H9 (cell line): ENCODE results near the gene ZFP28. TPM values are rescaled to one million over a fixed set of nuclear protein-coding genes. Genes with fewer than 3 reads are reported as not detected.

Source experiments
- DNase-seq: peaks from one replicate; pipeline ENCODE4 v3.0.0-alpha.2; 2017
- H2AFZ ChIP-seq: one replicate; pipeline ENCODE4 v1.6.1; 2013; ENCODE audit warnings: mild to moderate bottlenecking, low read length, control low read depth, moderate library complexity
- H2AK5ac ChIP-seq: 2 replicates; pipeline ENCODE4 v1.6.1; 2013; ENCODE audit warnings: low read length, control low read depth, mixed read lengths; ENCODE audit not compliant: insufficient read length
- H2BK120ac ChIP-seq: one replicate; pipeline ENCODE4 v1.6.1; 2013; ENCODE audit warnings: low read depth, mild to moderate bottlenecking, low read length, control low read depth, inconsistent platforms; ENCODE audit not compliant: poor library complexity, severe bottlenecking
- H2BK12ac ChIP-seq: 2 replicates; pipeline ENCODE4 v1.6.1; 2013; ENCODE audit warnings: low read length, control low read depth, mixed read lengths, low read depth; ENCODE audit not compliant: insufficient read length
- H2BK15ac ChIP-seq: 2 replicates; pipeline ENCODE4 v1.6.1; 2013; ENCODE audit warnings: low read depth, low read length, control low read depth
- H2BK20ac ChIP-seq: one replicate; pipeline ENCODE4 v1.6.1; 2013; ENCODE audit warnings: low read depth, mild to moderate bottlenecking, low read length, control low read depth, inconsistent platforms; ENCODE audit not compliant: poor library complexity, severe bottlenecking
- H2BK5ac ChIP-seq: 2 replicates; pipeline ENCODE4 v1.6.1; 2013; ENCODE audit warnings: low read length, control low read depth, mixed read lengths; ENCODE audit not compliant: insufficient read length
- H3K14ac ChIP-seq: 2 replicates; pipeline ENCODE4 v1.6.1; 2013; ENCODE audit warnings: low read length, control low read depth; ENCODE audit not compliant: insufficient read depth
- H3K18ac ChIP-seq: 2 replicates; pipeline ENCODE4 v1.6.1; 2013; ENCODE audit warnings: low read depth, mild to moderate bottlenecking, mixed read lengths, low read length, control low read depth; ENCODE audit not compliant: insufficient read length
- H3K23ac ChIP-seq: 2 replicates; pipeline ENCODE4 v1.6.1; 2013; ENCODE audit warnings: low read length, control low read depth, mixed read lengths, low read depth; ENCODE audit not compliant: insufficient read length
- H3K23me2 ChIP-seq: 2 replicates; pipeline ENCODE4 v1.6.1; 2013; ENCODE audit warnings: low read depth, mild to moderate bottlenecking, mixed read lengths, low read length, control low read depth; ENCODE audit not compliant: insufficient read length, poor library complexity, severe bottlenecking
- H3K27ac ChIP-seq: 2 replicates; pipeline ENCODE4 v1.5.1; 2013; ENCODE audit warnings: low read length, control low read depth, mixed read lengths, low read depth; ENCODE audit not compliant: insufficient read length
- H3K27me3 ChIP-seq: 2 replicates; pipeline ENCODE4 v1.6.1; 2013; ENCODE audit warnings: low read length, control low read depth, inconsistent platforms; ENCODE audit not compliant: insufficient read depth
- H3K4ac ChIP-seq: 2 replicates; pipeline ENCODE4 v1.6.1; 2013; ENCODE audit warnings: low read depth, mild to moderate bottlenecking, control low read depth, inconsistent platforms, low read length, moderate library complexity
- H3K4me1 ChIP-seq: 2 replicates; pipeline ENCODE4 v1.6.1; 2013; ENCODE audit warnings: low read length, control low read depth, inconsistent platforms; ENCODE audit not compliant: insufficient read depth
- H3K4me2 ChIP-seq: 2 replicates; pipeline ENCODE4 v1.6.1; 2013; ENCODE audit warnings: low read length, control low read depth, mixed read lengths; ENCODE audit not compliant: insufficient read length, insufficient read depth
- H3K56ac ChIP-seq: 2 replicates; pipeline ENCODE4 v1.6.1; 2013; ENCODE audit warnings: low read depth, mild to moderate bottlenecking, mixed read lengths, low read length, control low read depth; ENCODE audit not compliant: insufficient read length
- H3K79me1 ChIP-seq: 2 replicates; pipeline ENCODE4 v1.6.1; 2013; ENCODE audit warnings: low read depth, mild to moderate bottlenecking, moderate library complexity, low read length, control low read depth, inconsistent platforms; ENCODE audit not compliant: insufficient read depth, poor library complexity, severe bottlenecking
- H3K79me2 ChIP-seq: 2 replicates; pipeline ENCODE4 v1.6.1; 2013; ENCODE audit warnings: low read length, control low read depth, inconsistent platforms; ENCODE audit not compliant: insufficient read depth
- H3K9ac ChIP-seq: 2 replicates; pipeline ENCODE4 v1.6.1; 2013; ENCODE audit warnings: low read length, control low read depth, mixed read lengths; ENCODE audit not compliant: insufficient read length; ENCODE audit errors: extremely low read depth
- H3K9me3 ChIP-seq: one replicate; pipeline ENCODE4 v1.6.1; 2013; ENCODE audit warnings: low read depth, low read length, inconsistent platforms; ENCODE audit not compliant: control insufficient read depth
- H3T11ph ChIP-seq: one replicate; pipeline ENCODE4 v1.6.1; 2013; ENCODE audit warnings: mild to moderate bottlenecking, low read length, control low read depth, inconsistent platforms
- H4K20me1 ChIP-seq: one replicate; pipeline ENCODE4 v1.6.1; 2013; ENCODE audit not compliant: control insufficient read depth, insufficient read length, insufficient read depth
- H4K5ac ChIP-seq: 2 replicates; pipeline ENCODE4 v1.6.1; 2013; ENCODE audit warnings: low read depth, mild to moderate bottlenecking, mixed read lengths, low read length, control low read depth; ENCODE audit not compliant: insufficient read length
- H4K8ac ChIP-seq: replicated peaks from 2 replicates; pipeline ENCODE4 v1.6.1; 2013; ENCODE audit warnings: low read length, control low read depth, mixed read lengths, low read depth; ENCODE audit not compliant: insufficient read length
- H4K91ac ChIP-seq: 2 replicates; pipeline ENCODE4 v1.6.1; 2013; ENCODE audit warnings: low read depth, mild to moderate bottlenecking, moderate library complexity, mixed read lengths, low read length, control low read depth; ENCODE audit not compliant: insufficient read length
- H3K27ac Mint-ChIP-seq, 3 experiments: 2 replicates in 2 of 3; 3 replicates in 1 of 3; pipeline ENCODE4 v1.8.0; 2020 to 2021; ENCODE audit warnings: mixed read lengths in 3 of 3, mild to moderate bottlenecking in 1 of 3, moderate library complexity in 1 of 3
- H3K27me3 Mint-ChIP-seq: 2 replicates; pipeline ENCODE4 v1.8.0; 2021; ENCODE audit warnings: low read depth, mild to moderate bottlenecking, moderate library complexity, mixed read lengths
- H3K36me3 Mint-ChIP-seq, 3 experiments: 2 replicates in 2 of 3; 3 replicates in 1 of 3; pipeline ENCODE4 v1.8.0; 2020 to 2021; ENCODE audit warnings: low read depth in 3 of 3, mixed read lengths in 3 of 3; ENCODE audit not compliant: insufficient read depth in 1 of 3
- H3K4me1 Mint-ChIP-seq, 2 experiments: 2 replicates each; pipeline ENCODE4 v1.8.0; 2020; ENCODE audit warnings: mixed read lengths in 2 of 2
- H3K4me3 Mint-ChIP-seq, 2 experiments: 2 replicates in 1 of 2; 3 replicates in 1 of 2; pipeline ENCODE4 v1.8.0; 2020 to 2021; ENCODE audit warnings: mild to moderate bottlenecking in 2 of 2, mixed read lengths in 2 of 2, moderate library complexity in 1 of 2
- H3K9me3 Mint-ChIP-seq, 2 experiments: 2 replicates in 1 of 2; 3 replicates in 1 of 2; pipeline ENCODE4 v1.8.0; 2020; ENCODE audit warnings: mild to moderate bottlenecking in 2 of 2, mixed read lengths in 2 of 2, moderate library complexity in 1 of 2
- WGBS: extraction: QIAGEN DNeasy Blood & Tissue Kit; methylation state at CpG from one replicate; pipeline ENCODE4 v1.1.7; 2013; ENCODE audit warnings: missing lambda C conversion rate, low lambda C conversion rate, mixed read lengths; ENCODE audit not compliant: insufficient read length; ENCODE audit errors: extremely low coverage; 5-methylcytosine and 5-hydroxymethylcytosine counted together
- total RNA-seq: library from RNA; stranded (reverse); gene quantifications from 2 replicates; pipeline ENCODE4 v1.2.1, GENCODE V29; 2021
- TF ChIP-seq, protein P1 (sequence below): fragments of 200-600 bp; sonication (generic); conservative IDR thresholded peaks from 3 replicates; pipeline ENCODE4 v1.8.0; 2021; ENCODE audit warnings: antibody characterized with exemption, mild to moderate bottlenecking

ZFP28 gene
- total RNA-seq, 1 experiment from 2014 or later, result 3.8 TPM

DNA sequence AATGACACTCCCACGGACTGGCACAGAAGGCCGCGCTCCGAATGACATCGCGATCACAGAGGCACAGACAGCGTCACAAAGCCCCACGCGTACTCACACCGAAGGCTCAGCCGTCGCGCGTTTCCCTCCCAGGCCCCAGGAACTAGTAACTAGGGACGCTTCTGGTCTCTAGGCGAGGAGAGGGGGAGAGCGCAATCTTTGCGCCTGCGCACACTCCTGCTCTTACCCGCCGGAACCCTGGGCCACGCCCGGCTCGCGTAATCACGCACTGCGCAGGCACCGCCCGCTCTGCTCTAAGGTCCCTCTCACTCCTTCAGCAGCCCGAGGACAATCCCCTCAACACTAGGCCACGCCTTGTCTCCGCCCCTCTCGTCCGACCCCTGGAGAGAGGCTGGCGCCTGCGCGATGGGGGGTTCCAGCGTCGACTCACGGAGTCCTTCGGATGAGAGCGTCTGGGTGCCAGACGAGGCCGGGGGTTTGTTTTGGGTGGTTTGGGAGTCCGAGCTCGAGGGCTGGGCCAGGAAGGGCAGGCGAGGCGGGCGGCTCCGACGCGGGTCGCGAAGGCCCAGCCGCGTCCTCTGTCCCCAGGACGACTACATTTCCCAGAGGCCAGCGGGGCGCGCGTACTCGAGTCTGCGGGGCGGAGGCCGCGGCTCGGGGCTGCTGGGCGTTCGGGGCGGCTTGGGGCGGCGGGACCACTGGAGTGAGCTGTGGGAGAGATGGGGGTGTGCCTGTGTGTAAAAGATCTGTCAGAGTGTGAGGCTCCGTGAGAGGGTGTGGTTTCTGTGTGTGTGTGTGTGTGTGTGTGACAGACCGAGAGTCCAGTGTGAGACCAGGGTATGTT is 31.1 kb upstream of the ZFP28 start, which contains the start of gene ZNF471:
ZNF471 (plus strand) TSS at position 410 of the 844 bp plus-strand sequence. CDS start 3,717 bp downstream, outside the sequence.
- H3K4me1 ChIP-seq, result no peaks in the 10 kb centered on the region; the same call in 1 of the 2 replicates
- peak within 1 kb of the TSS; percentile 68 for H3K9ac ChIP-seq
- peak; percentile 94 for DNase-seq
- H2BK120ac ChIP-seq, result no peak within 1 kb of the TSS
- WGBS, result no CpG with 5 or more reads among the region's 74 CpGs
- H2BK15ac ChIP-seq, result no peak within 1 kb of the TSS
- no peak within 1 kb of the TSS for H3K23ac ChIP-seq
- Mint-ChIP-seq H3K27ac (no peak within 1 kb of the TSS; a peak in 1 of 7 replicates), H3K36me3 (peaks cover 2 to 19% (median 7%) of the 10 kb centered on the region in 3 experiments; a peak in 6 of 7 replicates), H3K4me3 (no peak within 1 kb of the TSS; a peak in 1 of 5 replicates), H3K9me3 (peaks cover 33 to 57% of the 10 kb centered on the region in 2 experiments), H3K4me1 (no peaks in the 10 kb centered on the region), H3K27me3 (peaks cover 3% of the 10 kb centered on the region; the same call in 1 of the 2 replicates)
- H2AFZ ChIP-seq, result no peak within 1 kb of the TSS
- H4K5ac ChIP-seq, result no peak within 1 kb of the TSS
- H3K56ac ChIP-seq, result peak within 1 kb of the TSS; percentile 37
- no peaks in the 10 kb centered on the region for H3K23me2 ChIP-seq
- H4K8ac ChIP-seq, result peak within 1 kb of the TSS; percentile 61
- H2AK5ac ChIP-seq, result no peak within 1 kb of the TSS
- H3K4ac ChIP-seq, result no peak within 1 kb of the TSS
- no peak within 1 kb of the TSS; the same call in 1 of the 2 replicates for H3K14ac ChIP-seq
- no peaks in the 10 kb centered on the region for H3K79me2 ChIP-seq
- TF ChIP-seq, protein P1, sequence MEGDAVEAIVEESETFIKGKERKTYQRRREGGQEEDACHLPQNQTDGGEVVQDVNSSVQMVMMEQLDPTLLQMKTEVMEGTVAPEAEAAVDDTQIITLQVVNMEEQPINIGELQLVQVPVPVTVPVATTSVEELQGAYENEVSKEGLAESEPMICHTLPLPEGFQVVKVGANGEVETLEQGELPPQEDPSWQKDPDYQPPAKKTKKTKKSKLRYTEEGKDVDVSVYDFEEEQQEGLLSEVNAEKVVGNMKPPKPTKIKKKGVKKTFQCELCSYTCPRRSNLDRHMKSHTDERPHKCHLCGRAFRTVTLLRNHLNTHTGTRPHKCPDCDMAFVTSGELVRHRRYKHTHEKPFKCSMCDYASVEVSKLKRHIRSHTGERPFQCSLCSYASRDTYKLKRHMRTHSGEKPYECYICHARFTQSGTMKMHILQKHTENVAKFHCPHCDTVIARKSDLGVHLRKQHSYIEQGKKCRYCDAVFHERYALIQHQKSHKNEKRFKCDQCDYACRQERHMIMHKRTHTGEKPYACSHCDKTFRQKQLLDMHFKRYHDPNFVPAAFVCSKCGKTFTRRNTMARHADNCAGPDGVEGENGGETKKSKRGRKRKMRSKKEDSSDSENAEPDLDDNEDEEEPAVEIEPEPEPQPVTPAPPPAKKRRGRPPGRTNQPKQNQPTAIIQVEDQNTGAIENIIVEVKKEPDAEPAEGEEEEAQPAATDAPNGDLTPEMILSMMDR, result no peak
- no peak within 1 kb of the TSS for H3K27ac ChIP-seq
- H3K79me1 ChIP-seq, result no peaks in the 10 kb centered on the region
- no peak within 1 kb of the TSS for H2BK12ac ChIP-seq
- H4K20me1 ChIP-seq, result no peaks in the 10 kb centered on the region
- no peak within 1 kb of the TSS for H3K18ac ChIP-seq
- no peak within 1 kb of the TSS for H4K91ac ChIP-seq
- H2BK5ac ChIP-seq, result no peak within 1 kb of the TSS
- H3K4me2 ChIP-seq, result peak within 1 kb of the TSS; percentile 98
- no peaks in the 10 kb centered on the region; the same call in 1 of the 2 replicates for H3K27me3 ChIP-seq
- no peak within 1 kb of the TSS for H2BK20ac ChIP-seq
- no peak within 1 kb of the TSS for H3T11ph ChIP-seq
- peaks cover 11% of the 10 kb centered on the region for H3K9me3 ChIP-seq
